B cell (primary cell): ENCODE measurements around the gene SLC38A10. TPM values are rescaled to one million over a fixed set of nuclear protein-coding genes. Genes with fewer than 3 reads are reported as not detected.

Experiments
- ATAC-seq: fragments of 200-7000 bp; cut with Tn5 transposase; one replicate; pipeline ENCODE4 v1.10.0; 2021; ENCODE audit warnings: low read depth, mild to moderate bottlenecking, moderate number of reproducible peaks, moderate library complexity
- CTCF ChIA-PET: fragments of 350-600 bp; sonication (Branson Sonifier 250); formaldehyde crosslinking; loops from one replicate; lab custom pipeline; 2021; ENCODE audit warnings: antibody characterized with exemption, inconsistent platforms; lab: Charles Lee
- POLR2A ChIA-PET: fragments of 350-600 bp; sonication (Branson Sonifier 250); formaldehyde crosslinking; loops from one replicate; lab custom pipeline; 2021; ENCODE audit warnings: antibody characterized with exemption; lab: Charles Lee
- DNase-seq: peaks from one replicate; pipeline ENCODE4 v3.0.0; 2013
- H2AFZ ChIP-seq: 2 replicates; pipeline ENCODE4 v1.6.1; 2012; ENCODE audit warnings: mild to moderate bottlenecking, low read depth, low read length; ENCODE audit not compliant: insufficient read depth, poor library complexity, severe bottlenecking
- H3K27ac ChIP-seq, 2 donors: 1 replicate in 1 of 2; 2 replicates in 1 of 2; pipeline ENCODE4 v1.5.1; 2012 to 2013; ENCODE audit warnings: low read length in 2 of 2, mild to moderate bottlenecking in 2 of 2, moderate library complexity in 1 of 2
- H3K27me3 ChIP-seq, 4 experiments: fragments of 200-600 bp in 1 of 4; sonication (generic) in 1 of 4; replicated peaks in 1 of 4; 1 replicate in 2 of 4; 2 replicates in 2 of 4; pipeline versions ENCODE4 v1.6.1 to v1.7.0; 2013 to 2016; ENCODE audit warnings: low read length in 3 of 4, mild to moderate bottlenecking in 2 of 4, mixed read lengths in 1 of 4, moderate library complexity in 1 of 4; ENCODE audit not compliant: insufficient read depth in 4 of 4, control insufficient read depth in 3 of 4; ENCODE audit errors: control extremely low read depth in 1 of 4
- H3K36me3 ChIP-seq, 2 experiments: replicated peaks in 1 of 2; 1 replicate in 1 of 2; 2 replicates in 1 of 2; pipeline versions ENCODE4 v1.6.1 to v1.7.1; 2013; ENCODE audit warnings: low read length in 1 of 2; ENCODE audit not compliant: insufficient read depth in 2 of 2, control insufficient read depth in 1 of 2; ENCODE audit errors: control extremely low read depth in 1 of 2, extremely low read depth in 1 of 2
- H3K4me1 ChIP-seq, 2 donors: fragments of 200-600 bp in 1 of 2; sonication (generic) in 1 of 2; 1 replicate in 1 of 2; 2 replicates in 1 of 2; pipeline versions ENCODE4 v1.5.1 to v1.6.1; 2013 to 2017; ENCODE audit warnings: low read length in 2 of 2; ENCODE audit not compliant: control insufficient read depth in 2 of 2, insufficient read depth in 2 of 2
- H3K4me2 ChIP-seq: replicated peaks from 2 replicates; pipeline ENCODE3; 2012; ENCODE audit warnings: mild to moderate bottlenecking, low read depth, low read length; ENCODE audit not compliant: poor library complexity, severe bottlenecking
- H3K4me3 ChIP-seq, 5 experiments: fragments of 200-600 bp in 1 of 5; sonication (generic) in 1 of 5; 1 replicate in 3 of 5; 2 replicates in 2 of 5; pipeline versions ENCODE4 v1.5.1 to v1.7.0; 2011 to 2016; ENCODE audit warnings: low read length in 4 of 5, mild to moderate bottlenecking in 4 of 5, low read depth in 2 of 5, control low read depth in 1 of 5, moderate library complexity in 1 of 5; ENCODE audit not compliant: insufficient read depth in 1 of 5; ENCODE audit errors: control extremely low read depth in 1 of 5, extremely low read depth in 1 of 5
- H3K79me2 ChIP-seq: fragments of 200-600 bp; sonication (generic); one replicate; pipeline ENCODE4 v1.6.0; 2016; ENCODE audit warnings: low read length; ENCODE audit not compliant: control insufficient read depth, insufficient read depth
- H3K9ac ChIP-seq: fragments of 200-600 bp; sonication (generic); 2 replicates; pipeline ENCODE4 v1.6.1; 2017; ENCODE audit warnings: mild to moderate bottlenecking, low read length, moderate library complexity
- H3K9me3 ChIP-seq, 3 donors: one replicate each; pipeline versions ENCODE4 v1.6.1 to v1.7.1; 2013; ENCODE audit warnings: low read length in 2 of 3; ENCODE audit not compliant: control insufficient read depth in 2 of 3, insufficient read depth in 1 of 3; ENCODE audit errors: control extremely low read depth in 1 of 3
- H4K20me1 ChIP-seq: 2 replicates; pipeline ENCODE4 v1.6.0; 2012; ENCODE audit warnings: mild to moderate bottlenecking, low read length; ENCODE audit not compliant: insufficient read depth, control insufficient read depth, poor library complexity, severe bottlenecking
- H3K27ac Mint-ChIP-seq: one replicate; pipeline ENCODE4 v1.8.0; 2021; ENCODE audit warnings: mixed read lengths
- H3K27me3 Mint-ChIP-seq: one replicate; pipeline ENCODE4 v1.8.0; 2021; ENCODE audit warnings: mixed read lengths
- H3K4me1 Mint-ChIP-seq: one replicate; pipeline ENCODE4 v1.8.0; 2021; ENCODE audit warnings: mixed read lengths
- H3K4me3 Mint-ChIP-seq: one replicate; pipeline ENCODE4 v1.8.0; 2021; ENCODE audit warnings: mixed read lengths
- H3K9me3 Mint-ChIP-seq: one replicate; pipeline ENCODE4 v1.8.0; 2022; ENCODE audit warnings: mixed read lengths; ENCODE audit not compliant: insufficient read depth
- EZH2 ChIP-seq: IDR thresholded peaks from 2 replicates; pipeline ENCODE4 v1.6.1; 2012; ENCODE audit warnings: borderline replicate concordance, low read depth, mild to moderate bottlenecking, moderate library complexity, low read length; ENCODE audit not compliant: insufficient read depth, poor library complexity, severe bottlenecking
- WGBS: methylation state at CpG from one replicate; pipeline ENCODE4 v1.1.5; 2013; ENCODE audit warnings: missing lambda C conversion rate; ENCODE audit not compliant: insufficient coverage; 5-methylcytosine and 5-hydroxymethylcytosine counted together
- intact Hi-C: fragments of 100-400 bp; cut with micrococcal nuclease; formaldehyde crosslinking; loops from one replicate; pipeline ENCODE4 v1.10.0; 2022
- polyA plus RNA-seq: library from polyadenylated mRNA; depleted of rRNA; stranded (reverse); fragments of >200 nt; gene quantifications from 2 replicates; pipeline ENCODE4 v1.2.3, GENCODE V29; 2012
- total RNA-seq, 2 donors: library from RNA; stranded (reverse); fragments of 120-200 nt in 1 of 2; gene quantifications; 1 replicate in 1 of 2; 2 replicates in 1 of 2; pipeline versions ENCODE4 v1.2.3 to v1.2.4, GENCODE V29; 2013 to 2022
- TF ChIP-seq, protein P1 (sequence below): fragments of 200-600 bp; IDR thresholded peaks from one replicate; pipeline ENCODE4 v1.8.0; 2022; ENCODE audit warnings: antibody characterized with exemption, mild to moderate bottlenecking

Gene SLC38A10
- total and polyA plus RNA-seq, 2 donors (not counting 1 experiment from before 2014, with no cell fraction given): 76.1 to 104 TPM

GRCh38 chr17:81234940-81235821 is 59.9 kb downstream of the SLC38A10 start:
- peaks cover 75% of the 10 kb centered on the region for H4K20me1 ChIP-seq
- POLR2A ChIA-PET: interaction anchor here (0.5 kb wide), 1 partner anchor 819 kb away, joined by 5 read pairs; no protein-coding TSS in a partner anchor
- CTCF ChIA-PET: no interaction called here
- DNase-seq: no peak
- no peak for ATAC-seq
- H3K9ac ChIP-seq: no peak overlapping the region
- H3K27me3 ChIP-seq: no peaks in the 10 kb centered on the region
- H3K9me3 ChIP-seq: peaks cover 0 to 3% (median 0%) of the 10 kb centered on the region in 3 donors
- Mint-ChIP-seq H3K9me3 (no peaks in the 10 kb centered on the region), H3K27ac (no peak overlapping the region), H3K27me3 (no peaks in the 10 kb centered on the region), H3K4me3 (peak overlapping the region; percentile 33), H3K4me1 (peaks cover 37% of the 10 kb centered on the region)
- TF ChIP-seq, protein P1, sequence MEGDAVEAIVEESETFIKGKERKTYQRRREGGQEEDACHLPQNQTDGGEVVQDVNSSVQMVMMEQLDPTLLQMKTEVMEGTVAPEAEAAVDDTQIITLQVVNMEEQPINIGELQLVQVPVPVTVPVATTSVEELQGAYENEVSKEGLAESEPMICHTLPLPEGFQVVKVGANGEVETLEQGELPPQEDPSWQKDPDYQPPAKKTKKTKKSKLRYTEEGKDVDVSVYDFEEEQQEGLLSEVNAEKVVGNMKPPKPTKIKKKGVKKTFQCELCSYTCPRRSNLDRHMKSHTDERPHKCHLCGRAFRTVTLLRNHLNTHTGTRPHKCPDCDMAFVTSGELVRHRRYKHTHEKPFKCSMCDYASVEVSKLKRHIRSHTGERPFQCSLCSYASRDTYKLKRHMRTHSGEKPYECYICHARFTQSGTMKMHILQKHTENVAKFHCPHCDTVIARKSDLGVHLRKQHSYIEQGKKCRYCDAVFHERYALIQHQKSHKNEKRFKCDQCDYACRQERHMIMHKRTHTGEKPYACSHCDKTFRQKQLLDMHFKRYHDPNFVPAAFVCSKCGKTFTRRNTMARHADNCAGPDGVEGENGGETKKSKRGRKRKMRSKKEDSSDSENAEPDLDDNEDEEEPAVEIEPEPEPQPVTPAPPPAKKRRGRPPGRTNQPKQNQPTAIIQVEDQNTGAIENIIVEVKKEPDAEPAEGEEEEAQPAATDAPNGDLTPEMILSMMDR: no peak
- no peak for TF ChIP-seq EZH2
- H3K4me3 ChIP-seq: no peak overlapping the region
- intact Hi-C loops: no loop called here
- peaks cover 70% of the 10 kb centered on the region for H3K79me2 ChIP-seq
- no peak overlapping the region for H3K4me2 ChIP-seq
- WGBS: 94% methylated on average over 24 of the region's 26 CpGs
- H3K36me3 ChIP-seq: peaks cover 0 to 57% of the 10 kb centered on the region in 2 experiments
- no peak overlapping the region for H2AFZ ChIP-seq
- H3K27ac ChIP-seq: no peak overlapping the region
- peaks cover 17 to 27% of the 10 kb centered on the region in 2 donors for H3K4me1 ChIP-seq

DNA sequence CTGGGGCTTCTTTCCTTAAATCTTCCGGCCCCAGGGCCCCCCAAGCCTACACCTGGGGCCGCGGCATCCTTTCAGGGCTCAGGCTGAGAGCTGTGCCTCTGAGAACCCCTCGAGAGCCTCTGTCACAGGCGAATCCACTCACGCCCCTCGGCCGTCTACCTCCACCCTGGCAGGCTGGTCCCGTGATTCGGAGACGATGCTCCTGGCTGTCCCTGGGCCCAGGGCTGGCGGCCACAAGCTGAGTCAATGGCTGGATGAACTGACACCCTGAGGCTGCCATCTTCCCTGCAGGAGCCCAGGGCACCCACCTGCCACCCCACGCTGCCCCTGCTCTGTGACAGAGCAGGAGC is 60.6 kb downstream of the SLC38A10 start:
- no peaks in the 10 kb centered on the region for H3K27me3 Mint-ChIP-seq
- H3K9me3 ChIP-seq: peaks cover 0 to 3% (median 0%) of the 10 kb centered on the region in 3 donors
- no peak overlapping the region for H3K9ac ChIP-seq
- intact Hi-C loops: no loop called here
- peaks cover 12 to 21% of the 10 kb centered on the region in 2 donors for H3K4me1 ChIP-seq
- H3K36me3 ChIP-seq: peaks cover 0 to 64% of the 10 kb centered on the region in 2 experiments
- H3K27ac Mint-ChIP-seq: no peak overlapping the region
- no peak overlapping the region for H3K4me3 ChIP-seq
- ChIA-PET CTCF (no interaction called here), POLR2A (no interaction called here)
- H3K4me3 Mint-ChIP-seq: no peak overlapping the region
- H3K27ac ChIP-seq: no peak overlapping the region
- no peak for TF ChIP-seq EZH2
- TF ChIP-seq, protein P1: no peak
- peaks cover 38% of the 10 kb centered on the region for H3K4me1 Mint-ChIP-seq
- no peak overlapping the region for H3K4me2 ChIP-seq
- no peak overlapping the region for H2AFZ ChIP-seq
- no peaks in the 10 kb centered on the region for H3K9me3 Mint-ChIP-seq
- DNase-seq: no peak
- peaks cover 63% of the 10 kb centered on the region for H3K79me2 ChIP-seq
- ATAC-seq: no peak
- WGBS: 96% methylated on average over 13 of the region's 13 CpGs
- H3K27me3 ChIP-seq: no peaks in the 10 kb centered on the region
- peaks cover 75% of the 10 kb centered on the region for H4K20me1 ChIP-seq
